Stimulated activated CD4-positive, alpha-beta T cell treated with anti-CD3 and anti-CD28 coated beads, Interleukin-15, amount 100 ng/mL, for 24 hours (primary cell): ENCODE results near the gene OPHN1.

Source experiments
- DNase-seq: peaks from one replicate; pipeline ENCODE4 v3.0.0-alpha.2; 2020

Gene OPHN1

GRCh38 chrX:68232206-68232605 lies 201.1 kb downstream of the OPHN1 start:
- no peak for DNase-seq

GRCh38 chrX:68209008-68209407 lies 224.3 kb downstream of the OPHN1 start:
- no peak for DNase-seq

GRCh38 chrX:68204521-68205038 lies 228.7 kb downstream of the OPHN1 start:
- DNase-seq, result no peak

GRCh38 chrX:68203646-68204045 lies 229.6 kb downstream of the OPHN1 start:
- DNase-seq, result no peak

- no peak for DNase-seq
These were observed 230.1 kb downstream of the OPHN1 start for GRCh38 chrX:68203211-68203610.

- DNase-seq, result no peak
These were observed 234.0 kb downstream of the OPHN1 start for GRCh38 chrX:68199062-68199848.

- DNase-seq, result peak; percentile 14
These were observed 236.1 kb downstream of the OPHN1 start for GRCh38 chrX:68196939-68197791.

GRCh38 chrX:68195561-68195960 lies 237.7 kb downstream of the OPHN1 start:
- DNase-seq, result no peak

GRCh38 chrX:68193786-68194185 lies 239.5 kb downstream of the OPHN1 start:
- no peak for DNase-seq

GRCh38 chrX:68193234-68193633 lies 240.1 kb downstream of the OPHN1 start:
- no peak for DNase-seq

- DNase-seq, result no peak
These were observed 242.5 kb downstream of the OPHN1 start for GRCh38 chrX:68190799-68191198.

- DNase-seq, result no peak
These were observed 246.6 kb downstream of the OPHN1 start for GRCh38 chrX:68186552-68187262.

- DNase-seq, result no peak
These were observed 248.1 kb downstream of the OPHN1 start for GRCh38 chrX:68185161-68185560.

- DNase-seq, result no peak
These were observed 249.6 kb downstream of the OPHN1 start for GRCh38 chrX:68183612-68184214.

- no peak for DNase-seq
These were observed 252.7 kb downstream of the OPHN1 start for GRCh38 chrX:68180579-68180978.

GRCh38 chrX:68179355-68179754 lies 253.9 kb downstream of the OPHN1 start:
- no peak for DNase-seq

- no peak for DNase-seq
These were observed 255.8 kb downstream of the OPHN1 start for GRCh38 chrX:68177542-68177941.

- no peak for DNase-seq
These were observed 257.7 kb downstream of the OPHN1 start for GRCh38 chrX:68175562-68175961.

- no peak for DNase-seq
These were observed 269.9 kb downstream of the OPHN1 start for GRCh38 chrX:68163441-68163840.

- no peak for DNase-seq
These were observed 285.4 kb downstream of the OPHN1 start for GRCh38 chrX:68147848-68148247.

GRCh38 chrX:68146054-68146453 lies 287.2 kb downstream of the OPHN1 start:
- no peak for DNase-seq

- no peak for DNase-seq
These were observed 293.5 kb downstream of the OPHN1 start for GRCh38 chrX:68139791-68140190.

GRCh38 chrX:68133181-68133580 lies 300.1 kb downstream of the OPHN1 start:
- DNase-seq, result no peak
